ENCODE results near the gene NUDT1.

DNA sequence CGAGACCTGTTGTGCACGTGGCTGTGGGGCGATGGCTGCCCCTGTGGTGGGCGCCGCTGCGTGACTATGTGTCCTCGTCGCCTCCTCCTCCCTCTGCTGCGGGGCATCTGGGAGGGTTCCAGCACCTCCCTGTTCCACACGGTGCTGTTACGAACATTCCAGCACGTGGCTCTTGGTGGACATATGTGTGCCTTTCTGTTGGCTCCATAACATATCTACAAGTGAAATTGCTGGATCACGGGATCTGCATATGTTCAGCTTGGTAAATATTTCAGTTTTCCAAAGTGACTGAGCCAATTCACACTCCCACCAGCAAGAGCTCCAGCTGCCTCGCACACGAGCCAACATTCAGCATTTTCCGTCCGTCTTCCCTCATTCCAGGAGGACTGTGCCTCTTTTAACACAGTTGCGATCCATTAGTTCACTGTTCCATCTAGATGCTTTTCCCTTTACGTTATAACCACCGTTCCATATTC lies 47.1 kb downstream of the NUDT1 start:
- TF ChIP-seq, protein P1, sequence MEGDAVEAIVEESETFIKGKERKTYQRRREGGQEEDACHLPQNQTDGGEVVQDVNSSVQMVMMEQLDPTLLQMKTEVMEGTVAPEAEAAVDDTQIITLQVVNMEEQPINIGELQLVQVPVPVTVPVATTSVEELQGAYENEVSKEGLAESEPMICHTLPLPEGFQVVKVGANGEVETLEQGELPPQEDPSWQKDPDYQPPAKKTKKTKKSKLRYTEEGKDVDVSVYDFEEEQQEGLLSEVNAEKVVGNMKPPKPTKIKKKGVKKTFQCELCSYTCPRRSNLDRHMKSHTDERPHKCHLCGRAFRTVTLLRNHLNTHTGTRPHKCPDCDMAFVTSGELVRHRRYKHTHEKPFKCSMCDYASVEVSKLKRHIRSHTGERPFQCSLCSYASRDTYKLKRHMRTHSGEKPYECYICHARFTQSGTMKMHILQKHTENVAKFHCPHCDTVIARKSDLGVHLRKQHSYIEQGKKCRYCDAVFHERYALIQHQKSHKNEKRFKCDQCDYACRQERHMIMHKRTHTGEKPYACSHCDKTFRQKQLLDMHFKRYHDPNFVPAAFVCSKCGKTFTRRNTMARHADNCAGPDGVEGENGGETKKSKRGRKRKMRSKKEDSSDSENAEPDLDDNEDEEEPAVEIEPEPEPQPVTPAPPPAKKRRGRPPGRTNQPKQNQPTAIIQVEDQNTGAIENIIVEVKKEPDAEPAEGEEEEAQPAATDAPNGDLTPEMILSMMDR (conservative IDR thresholded peaks at IDR 0.05; ENCODE audit: low read length): no peak
- no peak for TF ChIP-seq EZH2phosphoT487 (IDR thresholded peaks at IDR 0.05; ENCODE audit: borderline replicate concordance, low read depth, low read length)
